DMS53 treated with DMSO at 0.1 percent for 48 hours (cell line): Measurements from ENCODE around the gene CASP8AP2.
A peak's percentile ranks its signal among the peaks of the same experiment; 100 is the strongest.
"Not testable (repeated sequence)": the region's sequence is repeated elsewhere in the genome, so short reads cannot be mapped to it uniquely, and the experiment has no call there.

Experiments
- DNase-seq: peaks from one replicate; lab custom pipeline; 2025; ENCODE audit not compliant: unreplicated experiment; lab: John Stamatoyannopoulos, UW

The CASP8AP2 gene

GRCh38 chr6:89829472-89830169 lies at the start of gene CASP8AP2:
CASP8AP2 (plus strand) TSS chr6:89829880.
- peak; percentile 85 for DNase-seq

- no peak for DNase-seq
These were observed 48.3 kb upstream of the CASP8AP2 start for GRCh38 chr6:89781070-89782034.

GRCh38 chr6:89782222-89782621 lies 47.5 kb upstream of the CASP8AP2 start:
- DNase-seq, result no peak

DNA sequence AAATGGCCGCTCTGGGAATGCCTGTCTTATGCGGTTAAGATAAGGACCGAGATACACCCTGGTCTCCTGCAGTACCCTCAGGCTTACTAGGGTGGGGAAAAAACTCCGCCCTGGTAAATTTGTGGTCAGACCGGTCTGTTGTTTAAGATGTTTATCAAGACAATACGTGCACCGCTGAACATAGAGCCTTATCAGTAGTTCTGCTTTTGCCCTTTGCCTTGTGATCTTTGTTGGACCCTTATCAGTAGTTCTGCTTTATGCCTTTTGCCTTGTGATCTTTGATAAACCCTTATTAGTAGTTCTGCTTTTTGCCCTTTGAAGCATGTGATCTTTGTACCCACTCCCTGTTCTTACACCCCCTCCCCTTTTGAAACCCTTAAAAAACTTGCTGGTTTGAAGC lies 46.4 kb upstream of the CASP8AP2 start:
- DNase-seq, result not testable (repeated sequence)

- no peak for DNase-seq
These were observed 44.8 kb upstream of the CASP8AP2 start for GRCh38 chr6:89784838-89785237.

DNA sequence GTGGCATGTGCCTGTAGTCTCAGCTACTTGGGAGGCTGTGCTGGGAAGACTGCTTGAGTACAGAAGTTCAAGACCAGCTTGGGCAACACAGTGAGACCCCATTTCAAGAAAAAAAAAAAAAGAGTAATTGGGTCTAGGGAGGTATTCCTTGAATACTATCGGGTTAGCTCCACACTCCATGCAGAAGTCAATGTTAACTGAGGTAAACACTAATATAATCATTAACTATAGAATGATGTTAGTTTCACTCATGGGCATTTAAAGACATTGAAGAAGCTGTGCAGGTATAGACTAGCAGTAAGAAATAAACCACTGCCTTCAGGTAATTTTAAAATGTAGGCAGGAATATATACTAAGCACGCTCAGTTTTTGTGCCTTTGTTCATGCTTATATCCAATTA lies 42.7 kb upstream of the CASP8AP2 start:
- no peak for DNase-seq

DNA sequence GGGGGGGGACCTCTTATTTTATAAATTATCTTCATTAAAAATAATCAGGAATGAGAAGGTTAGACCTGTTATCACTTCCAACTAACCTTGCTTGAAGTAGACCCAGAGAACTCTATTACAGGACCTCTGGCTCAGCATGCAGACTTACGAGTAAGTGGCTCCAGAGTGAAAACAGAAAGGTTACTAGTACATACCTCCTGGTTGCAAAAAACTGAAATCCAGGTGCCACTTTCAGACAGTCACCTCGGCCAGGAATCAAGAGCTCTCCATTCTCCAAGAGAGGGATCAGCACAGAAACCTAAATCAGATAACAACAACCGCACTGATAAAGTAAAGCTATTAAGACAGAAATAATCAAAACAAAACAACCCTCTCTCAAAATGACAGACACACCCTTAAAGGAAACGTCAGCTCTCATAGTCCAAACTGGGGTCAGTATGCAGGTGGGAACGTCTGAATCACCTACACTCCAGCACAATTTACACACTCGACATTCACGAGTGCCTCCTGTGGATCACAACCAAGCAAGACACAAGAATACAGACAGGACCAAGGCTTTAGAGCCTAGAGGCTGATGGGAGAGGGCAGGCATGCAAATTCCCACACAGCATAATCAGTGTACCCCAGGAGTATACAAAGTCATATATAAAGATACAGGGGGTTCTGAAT lies 41.9 kb upstream of the CASP8AP2 start:
- DNase-seq, result no peak

DNA sequence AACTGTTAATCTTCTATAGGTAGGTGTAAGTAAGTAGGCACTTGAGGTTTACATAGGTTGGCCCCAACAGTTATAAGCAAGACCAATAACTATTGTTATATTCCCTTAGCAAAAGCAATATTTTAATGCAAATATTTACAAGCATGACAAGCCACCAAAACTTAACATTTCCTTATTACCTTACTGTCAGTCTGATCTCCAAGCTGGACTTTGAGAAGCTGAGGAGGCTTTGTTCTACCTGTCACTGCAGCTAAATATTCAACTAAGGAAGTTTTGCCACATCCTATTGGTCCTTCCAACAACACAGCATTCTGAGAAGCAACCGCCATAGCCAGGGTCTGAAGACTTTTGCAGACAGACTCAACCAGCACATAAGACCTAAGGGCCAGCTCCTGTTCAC lies 39.7 kb upstream of the CASP8AP2 start:
- DNase-seq, result no peak

GRCh38 chr6:89790403-89790802 lies 39.3 kb upstream of the CASP8AP2 start:
- no peak for DNase-seq

GRCh38 chr6:89792881-89793280 lies 36.8 kb upstream of the CASP8AP2 start:
- peak; percentile 25 for DNase-seq

- no peak for DNase-seq
These were observed 36.1 kb upstream of the CASP8AP2 start for GRCh38 chr6:89793586-89793985.

GRCh38 chr6:89794324-89794723 lies 35.4 kb upstream of the CASP8AP2 start:
- no peak for DNase-seq

DNA sequence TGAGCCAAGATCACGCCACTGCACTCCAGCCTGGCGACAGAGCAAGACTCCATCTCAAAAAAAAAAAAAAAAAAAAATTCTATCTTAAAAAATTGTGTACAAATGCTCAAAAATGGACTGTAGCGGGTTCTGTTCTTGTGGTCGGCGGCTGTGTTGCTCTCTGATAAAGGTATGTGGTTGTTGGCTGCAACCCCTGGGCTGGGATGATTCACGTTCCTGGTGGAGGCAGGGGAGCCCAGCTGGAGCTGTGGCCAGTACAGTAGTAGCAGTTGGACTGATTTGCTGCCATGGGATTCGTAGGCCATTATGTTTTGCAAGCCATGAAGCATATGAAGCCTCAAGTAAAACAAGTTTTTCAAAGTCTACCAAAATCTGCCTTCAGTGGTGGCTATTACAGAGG lies 32.4 kb upstream of the CASP8AP2 start:
- no peak for DNase-seq

DNA sequence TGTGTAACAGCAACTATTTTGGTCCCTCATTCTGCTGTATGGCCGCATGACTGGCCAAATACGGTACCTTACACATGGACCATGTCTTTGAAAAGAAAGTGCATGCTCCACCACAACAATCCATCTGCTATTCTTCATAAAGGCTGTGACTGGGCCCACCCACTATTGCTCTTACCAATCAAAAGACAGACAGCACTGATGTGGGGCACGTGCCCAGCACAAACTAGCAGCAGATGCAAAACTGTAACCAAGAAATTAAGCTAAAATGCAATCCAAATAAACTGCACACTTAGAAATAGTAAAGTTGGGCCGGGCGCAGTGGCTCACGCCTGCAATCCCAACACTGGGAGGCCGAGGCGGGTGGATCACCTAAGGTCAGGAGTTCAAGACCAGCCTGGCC lies 30.6 kb upstream of the CASP8AP2 start:
- DNase-seq, result no peak

- no peak for DNase-seq
These were observed 29.9 kb upstream of the CASP8AP2 start for GRCh38 chr6:89799756-89800155.

DNA sequence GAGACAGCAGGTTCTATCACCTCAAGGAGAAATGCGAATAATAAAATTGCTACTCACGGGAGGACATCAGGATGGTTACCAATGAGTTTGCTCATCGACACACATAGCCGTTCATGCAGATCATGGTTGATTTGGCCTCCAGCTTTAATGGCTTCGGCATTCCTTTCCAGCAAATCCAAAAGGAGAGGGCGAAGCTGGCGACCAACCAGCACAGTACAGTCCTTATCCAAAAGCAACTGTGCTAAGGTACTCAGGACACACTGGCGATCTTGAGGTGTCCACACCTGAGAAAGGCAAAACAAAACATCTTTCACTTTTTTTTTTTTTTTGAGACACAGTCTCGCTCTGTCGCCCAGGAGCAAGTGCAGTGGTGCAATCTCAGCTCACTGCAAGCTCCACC lies 26.4 kb upstream of the CASP8AP2 start:
- DNase-seq, result no peak

DNA sequence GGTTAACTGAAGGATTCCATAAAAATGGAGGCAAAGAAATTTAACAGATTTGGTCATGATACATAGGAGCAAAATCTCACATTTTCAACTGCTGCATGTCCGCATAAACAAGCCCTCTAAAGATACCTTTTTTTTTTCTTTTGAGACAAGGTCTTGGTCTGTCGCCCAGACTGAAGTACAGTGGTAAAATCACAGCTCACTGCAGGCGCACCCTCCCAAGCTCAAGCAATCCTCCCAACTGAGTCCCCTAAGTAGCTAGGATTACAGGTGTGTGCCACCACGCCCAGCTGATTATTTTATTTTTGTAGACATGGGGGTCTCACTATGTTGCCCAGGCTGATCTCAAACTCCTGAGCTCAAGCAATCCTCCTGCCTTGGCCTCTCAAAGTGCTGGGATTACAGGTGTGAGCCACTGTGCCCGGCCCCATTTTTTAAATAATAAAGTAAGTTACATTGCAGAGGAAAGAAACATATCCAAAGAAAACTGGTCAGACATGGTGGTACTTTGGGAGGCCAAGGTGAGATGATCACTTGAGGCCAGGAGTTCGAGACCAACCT lies 23.8 kb upstream of the CASP8AP2 start:
- no peak for DNase-seq

- no peak for DNase-seq
These were observed 22.1 kb upstream of the CASP8AP2 start for GRCh38 chr6:89807581-89807980.

DNA sequence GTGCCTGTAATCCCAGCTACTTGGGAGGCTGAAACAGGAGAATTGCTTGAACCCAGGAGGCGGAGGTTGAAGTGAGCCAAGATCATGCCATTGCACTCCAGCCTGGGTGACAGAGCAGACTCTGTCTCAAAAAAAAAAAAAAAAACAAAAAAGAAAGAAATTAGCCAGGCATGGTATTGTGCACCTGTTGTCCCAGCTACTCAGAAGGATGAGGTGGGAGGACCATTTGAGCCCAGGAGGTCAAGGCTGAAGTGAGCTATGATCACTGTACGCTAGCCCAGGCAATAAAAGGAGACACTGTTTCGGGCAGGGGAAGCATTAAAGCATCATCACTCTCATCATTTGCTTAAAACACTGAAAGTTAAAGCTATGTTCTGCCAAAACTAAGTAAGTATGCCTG lies 16.3 kb upstream of the CASP8AP2 start:
- not testable (repeated sequence) for DNase-seq

DNA sequence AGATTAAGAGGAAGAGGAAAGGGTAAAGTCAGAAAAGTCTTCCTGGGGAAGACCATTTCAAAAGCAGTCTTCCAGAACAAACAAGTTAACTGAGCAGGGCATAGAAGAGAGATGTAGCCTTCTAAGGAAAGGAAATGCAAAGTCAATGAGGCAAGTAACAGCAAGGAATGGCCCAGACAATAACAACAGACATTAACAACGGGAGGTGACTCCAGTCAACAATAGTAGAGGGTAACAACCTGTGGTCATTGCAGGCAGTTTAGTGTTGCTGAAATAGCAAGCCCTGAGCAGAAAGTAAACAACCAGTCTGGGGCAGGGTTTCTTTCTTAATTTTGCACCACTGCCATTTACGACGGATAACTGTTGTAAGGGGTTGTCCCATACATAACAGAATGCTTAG lies 12.2 kb upstream of the CASP8AP2 start:
- no peak for DNase-seq

GRCh38 chr6:89818977-89819335 lies 10.7 kb upstream of the CASP8AP2 start:
- DNase-seq, result no peak
